ENCODE results near the gene SDK2.
A peak's percentile ranks its signal among the peaks of the same experiment; 100 is the strongest.

- TF ChIP-seq CTCF (IDR thresholded peaks at IDR 0.05): peak in 2 of 12 donors; percentile 18 to 20
- no peak for TF ChIP-seq POLR2A (IDR thresholded peaks at IDR 0.05)
Measured at GRCh38 chr17:73586921-73587602, 57.2 kb downstream of the SDK2 start.
